ENCODE results near the gene DNAL1. TPM values are rescaled to one million over a fixed set of nuclear protein-coding genes. Genes with fewer than 3 reads are reported as not detected.

Gene DNAL1
- total and polyA plus RNA-seq, 2 of the 13 experiments (the other 11 are each of a cell fraction or from before 2014, with no cell fraction given), result 1.4 to 13.3 TPM

DNA sequence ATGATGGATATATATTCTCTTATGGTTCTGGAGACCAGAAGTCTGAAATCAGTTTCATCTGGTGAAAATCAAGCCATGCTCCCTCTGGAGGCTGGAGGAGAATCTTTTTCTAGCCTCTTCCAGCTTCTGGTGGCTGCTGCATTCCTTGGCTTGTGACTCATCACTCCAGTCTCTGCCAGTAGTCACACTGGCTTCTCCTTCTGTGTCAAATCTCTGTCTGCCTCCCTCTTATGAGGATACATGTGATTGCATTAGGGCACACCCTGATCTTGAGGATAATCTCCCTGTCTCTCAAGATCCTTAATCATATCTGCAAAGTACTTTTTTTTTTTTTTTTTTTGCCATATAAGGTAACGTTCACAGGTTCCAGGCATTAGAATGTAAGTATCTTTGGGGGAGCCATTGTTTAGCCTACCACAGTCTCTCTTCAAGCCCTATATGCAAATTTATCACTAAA lies 17.7 kb downstream of the DNAL1 start (continued):
- TF ChIP-seq SRF (IDR thresholded peaks at IDR 0.05; ENCODE audit: low read depth, low read length), result peak; percentile 40; the same call in 1 of the 2 replicates
- TF ChIP-seq BCLAF1 (IDR thresholded peaks at IDR 0.05), result no peak

DNA sequence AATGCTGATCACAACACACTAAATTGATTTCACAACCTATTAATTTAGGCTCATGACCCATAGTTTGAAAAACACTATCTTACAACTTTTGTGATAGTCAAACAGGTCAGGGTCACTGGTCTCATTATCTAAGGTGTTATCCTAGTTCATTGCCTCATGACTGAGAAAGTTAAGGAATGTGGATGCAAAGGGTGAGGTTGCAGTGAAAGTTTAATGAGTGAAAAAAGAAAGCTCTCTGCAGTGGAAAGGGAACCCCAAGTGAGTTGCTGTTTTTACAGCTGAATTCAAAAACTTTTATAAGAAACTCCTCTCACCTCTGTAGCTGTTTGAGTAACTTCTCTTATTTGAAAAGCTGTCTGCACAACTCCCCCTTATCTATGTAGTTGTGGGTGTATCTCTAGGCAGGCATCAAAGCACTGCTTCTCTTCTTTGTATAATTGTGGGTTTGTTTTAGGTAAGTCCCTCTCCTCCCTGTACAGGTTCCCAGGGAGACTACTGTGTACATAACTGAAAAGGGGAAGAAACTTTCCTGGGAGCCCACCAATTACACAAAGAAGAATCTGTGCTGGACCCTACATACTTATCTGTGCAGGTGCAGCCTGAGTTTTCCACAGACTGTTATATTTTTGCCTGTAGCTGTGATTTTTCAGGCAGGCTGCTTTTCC lies 18.9 kb downstream of the DNAL1 start:
- no peak overlapping the region for H3K4me2 ChIP-seq (ENCODE audit: low read depth, low read length)
- H3K79me2 ChIP-seq (ENCODE audit: insufficient read depth, low read length), result no peaks in the 10 kb centered on the region
- H4K20me1 ChIP-seq (ENCODE audit: insufficient read depth, low read length), result no peaks in the 10 kb centered on the region
- intact Hi-C loops (cut with micrococcal nuclease; ENCODE audit: unreplicated experiment), result loop anchor here (2.0 kb wide), 1 partner anchor 49 kb away; no protein-coding TSS in a partner anchor
- H3K27me3 ChIP-seq (ENCODE audit: control insufficient read depth in 1 of 2, insufficient read depth in 2 of 2, low read length in 2 of 2), result no peaks in the 10 kb centered on the region
- peaks cover 25% of the 10 kb centered on the region for H3K4me1 ChIP-seq (ENCODE audit: insufficient read depth, low read length)
- H3K27ac ChIP-seq (ENCODE audit: extremely low read length, insufficient read depth, low read length), result peak overlapping the region; percentile 31
- H3K9me3 ChIP-seq (ENCODE audit: low read length), result no peaks in the 10 kb centered on the region
- no peak overlapping the region for H2AFZ ChIP-seq (ENCODE audit: low read length)
- POLR2A ChIA-PET, result interaction anchor here (1.4 kb wide), 1 partner anchor 19 kb away, joined by 5 read pairs; the partner anchor contains the start of gene DNAL1
- BruUV-seq (replicated peaks), result no TSS peak
- H3K4me3 ChIP-seq (replicated peaks in 1 of 3; ENCODE audit: insufficient read depth in 1 of 3, low read depth in 2 of 3, low read length in 3 of 3), result no peak overlapping the region
- no peak for FAIRE-seq
- peak; percentile 81 for DNase-seq (ENCODE audit: low spot score)
- no peak overlapping the region for H3K9ac ChIP-seq (ENCODE audit: insufficient read depth, low read depth, low read length)
- ATAC-seq, result peak; percentile 69
- CTCF ChIA-PET (ENCODE audit: low intra/inter-chr PET ratio, low total read pairs), result no interaction called here
- 0 out of 5 replicates have a peak, but pooled peaks cover 0 to 4% of the 10 kb centered on the region in 2 experiments for H3K36me3 ChIP-seq (replicated peaks in 1 of 2; ENCODE audit: control insufficient read depth in 1 of 2, insufficient read depth in 2 of 2, low read length in 2 of 2)
- in situ Hi-C loops (cut with HindIII; ENCODE audit: extremely low pct_ligation_motif_present, low pct_unique_long_range_greater_than_20kb), result no loop called here
- TF ChIP-seq, protein P1, sequence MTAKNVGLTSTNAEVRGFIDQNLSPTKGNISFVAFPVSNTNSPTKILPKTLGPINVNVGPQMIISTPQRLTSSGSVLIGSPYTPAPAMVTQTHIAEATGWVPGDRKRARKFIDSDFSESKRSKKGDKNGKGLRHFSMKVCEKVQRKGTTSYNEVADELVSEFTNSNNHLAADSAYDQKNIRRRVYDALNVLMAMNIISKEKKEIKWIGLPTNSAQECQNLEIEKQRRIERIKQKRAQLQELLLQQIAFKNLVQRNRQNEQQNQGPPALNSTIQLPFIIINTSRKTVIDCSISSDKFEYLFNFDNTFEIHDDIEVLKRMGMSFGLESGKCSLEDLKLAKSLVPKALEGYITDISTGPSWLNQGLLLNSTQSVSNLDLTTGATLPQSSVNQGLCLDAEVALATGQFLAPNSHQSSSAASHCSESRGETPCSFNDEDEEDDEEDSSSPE (CRISPR knock-in tag; IDR thresholded peaks at IDR 0.05), result no peak
- TF ChIP-seq GFI1 (CRISPR knock-in tag; IDR thresholded peaks at IDR 0.05; ENCODE audit: borderline replicate concordance) (peak; percentile 81), ZMAT3 (CRISPR knock-in tag; conservative IDR thresholded peaks at IDR 0.05) (no peak), SOX13 (IDR thresholded peaks at IDR 0.05) (no peak), SOX13 (CRISPR knock-in tag; conservative IDR thresholded peaks at IDR 0.05 in 1 of 2, IDR thresholded peaks at IDR 0.05 in 1 of 2) (no peak), JUN (CRISPR knock-in tag; IDR thresholded peaks at IDR 0.05) (no peak), THRA (CRISPR knock-in tag; IDR thresholded peaks at IDR 0.05; ENCODE audit: borderline replicate concordance) (0 out of 2 replicates have a peak, but pooled peaks have one; percentile 14)

Data from HepG2 (cell line).